ENCODE data around the gene SLC47A2. TPM values are rescaled to one million over a fixed set of nuclear protein-coding genes. Genes with fewer than 3 reads are reported as not detected.

The SLC47A2 gene
- total and polyA plus RNA-seq, 2 of the 13 experiments (the other 11 are each of a cell fraction or from before 2014, with no cell fraction given) = 0.04 TPM; not detected in 1

- TF ChIP-seq NFAT5 (CRISPR knock-in tag; IDR thresholded peaks at IDR 0.05) (no peak), TCF12 (IDR thresholded peaks at IDR 0.05) (no peak), TCF12 (CRISPR knock-in tag; IDR thresholded peaks at IDR 0.05) (no peak), ZNF121 (CRISPR knock-in tag; IDR thresholded peaks at IDR 0.05) (no peak), ZNF17 (CRISPR knock-in tag; IDR thresholded peaks at IDR 0.05) (no peak), UBTF (CRISPR knock-in tag; IDR thresholded peaks at IDR 0.05) (0 out of 2 replicates have a peak, but pooled peaks have one; percentile 24), ZNF512B (CRISPR knock-in tag; IDR thresholded peaks at IDR 0.05; ENCODE audit: borderline replicate concordance) (0 out of 2 replicates have a peak, but pooled peaks have one; percentile 43), CHCHD3 (CRISPR knock-in tag; IDR thresholded peaks at IDR 0.05) (0 out of 2 replicates have a peak, but pooled peaks have one; percentile 26), FUBP1 (CRISPR knock-in tag; IDR thresholded peaks at IDR 0.05; ENCODE audit: borderline replicate concordance) (no peak), HOXA9 (CRISPR knock-in tag; IDR thresholded peaks at IDR 0.05; ENCODE audit: borderline replicate concordance) (no peak), TSC22D2 (CRISPR knock-in tag; IDR thresholded peaks at IDR 0.05; ENCODE audit: borderline replicate concordance) (no peak), TRAFD1 (CRISPR knock-in tag; IDR thresholded peaks at IDR 0.05; ENCODE audit: borderline replicate concordance) (no peak), HIVEP1 (CRISPR knock-in tag; IDR thresholded peaks at IDR 0.05) (no peak)
Measured at GRCh38 chr17:19728084-19728495, 11.7 kb upstream of the SLC47A2 start (continued).
